GM12878 (cell line): ENCODE results near the gene CTBS. TPM values are rescaled to one million over a fixed set of nuclear protein-coding genes. Genes with fewer than 3 reads are reported as not detected.

Experiments used
- ATAC-seq: fragments of 200-7000 bp; cut with Tn5 transposase; 3 replicates; pipeline ENCODE4 v1.9.1; 2020; ENCODE audit warnings: mild to moderate bottlenecking, moderate library complexity
- BruUV-seq: library from RNA; stranded (reverse); fragments of 400-500 nt; replicated peaks from 2 replicates; lab custom pipeline; 2021; lab: Mats Ljungman, UMichigan
- CTCF ChIA-PET: fragments of 300-600 bp; sonication (Branson Sonifier 250); formaldehyde crosslinking; extraction: SDS; loops from one replicate; lab custom pipeline; 2021; ENCODE audit warnings: inconsistent platforms; lab: Yijun Ruan, JAX
- POLR2A ChIA-PET: fragments of 350-600 bp; formaldehyde crosslinking; extraction: SDS; loops from one replicate; lab custom pipeline; 2021; ENCODE audit warnings: inconsistent platforms; lab: Charles Lee
- RAD21 ChIA-PET: fragments of 300-600 bp; sonication (Branson Sonifier 250); formaldehyde crosslinking; loops from one replicate; lab custom pipeline; 2023; ENCODE audit warnings: antibody characterized with exemption; ENCODE audit not compliant: unreplicated experiment; lab: Charles Lee
- SMC1A ChIA-PET: fragments of 300-600 bp; sonication (Branson Sonifier 250); formaldehyde crosslinking; loops from one replicate; lab custom pipeline; 2023; ENCODE audit not compliant: unreplicated experiment, uncharacterized antibody; lab: Charles Lee
- DNase-seq: peaks from one replicate; pipeline ENCODE4 v3.0.0-alpha.2; 2011; ENCODE audit warnings: low read depth, low spot score
- FAIRE-seq: peaks from 3 replicates; lab custom pipeline; 2011; peaks lifted over from hg19 to GRCh38; lab: Jason Lieb, UNC
- H2AFZ ChIP-seq: 2 replicates; pipeline ENCODE4 v1.6.0; 2011; ENCODE audit warnings: low read depth, low read length, control low read depth; ENCODE audit not compliant: control insufficient read depth
- H3K27ac ChIP-seq: 2 replicates; pipeline ENCODE4 v1.5.1; 2011; ENCODE audit warnings: control low read depth; ENCODE audit not compliant: control insufficient read depth, insufficient read depth
- H3K27me3 ChIP-seq, 2 experiments: replicated peaks in 1 of 2; 2 replicates each; pipeline versions ENCODE4 v1.6.0 to v1.6.1; 2011; ENCODE audit warnings: low read length in 1 of 2; ENCODE audit not compliant: control insufficient read depth in 2 of 2, insufficient read depth in 2 of 2
- H3K36me3 ChIP-seq, 2 experiments: 2 replicates each; pipeline ENCODE4 v1.5.1; 2011; ENCODE audit warnings: low read length in 1 of 2; ENCODE audit not compliant: control insufficient read depth in 2 of 2, insufficient read depth in 2 of 2
- H3K4me1 ChIP-seq: 2 replicates; pipeline ENCODE4 v1.6.1; 2011; ENCODE audit warnings: mild to moderate bottlenecking, low read length, moderate library complexity, mixed read lengths; ENCODE audit not compliant: control insufficient read depth, insufficient read depth
- H3K4me2 ChIP-seq: 2 replicates; pipeline ENCODE4 v1.6.0; 2011; ENCODE audit warnings: control low read depth; ENCODE audit not compliant: control insufficient read depth, insufficient read depth
- H3K4me3 ChIP-seq: fragments of 200-600 bp; sonication (generic); 2 replicates; pipeline ENCODE4 v1.5.1; 2016
- H3K79me2 ChIP-seq: 2 replicates; pipeline ENCODE4 v1.6.0; 2011; ENCODE audit warnings: low read length; ENCODE audit not compliant: control insufficient read depth, insufficient read depth
- H3K9ac ChIP-seq: 2 replicates; pipeline ENCODE4 v1.8.0; 2011; ENCODE audit warnings: low read length, control low read depth, mixed read lengths; ENCODE audit not compliant: control insufficient read depth, insufficient read depth
- H3K9me3 ChIP-seq: replicated peaks from 3 replicates; pipeline ENCODE4 v1.5.1; 2011; ENCODE audit warnings: mild to moderate bottlenecking, low read length; ENCODE audit not compliant: control insufficient read depth, insufficient read depth
- H4K20me1 ChIP-seq: 2 replicates; pipeline ENCODE4 v1.6.0; 2011; ENCODE audit not compliant: control insufficient read depth, insufficient read depth
- CEBPB ChIP-seq, 2 experiments: fragments of 150-350 bp in 1 of 2; IDR thresholded peaks; 2 replicates each; pipeline ENCODE4 v1.6.1; 2012 to 2014; ENCODE audit warnings: low read depth in 2 of 2, low read length in 2 of 2, borderline replicate concordance in 1 of 2, inconsistent platforms in 1 of 2
- CHD1 ChIP-seq: IDR thresholded peaks from 2 replicates; pipeline ENCODE4 v1.6.1; 2012; ENCODE audit warnings: low read depth, low read length, improper control_type of control experiment
- ESRRA ChIP-seq: IDR thresholded peaks from 2 replicates; pipeline ENCODE4 v1.6.1; 2012; ENCODE audit warnings: mild to moderate bottlenecking, low read length, improper control_type of control experiment
- EZH2 ChIP-seq: IDR thresholded peaks from 2 replicates; pipeline ENCODE4 v1.6.1; 2012; ENCODE audit warnings: low read depth, mild to moderate bottlenecking, control low read depth, inconsistent platforms, low read length, borderline replicate concordance; ENCODE audit not compliant: control insufficient read depth
- HCFC1 ChIP-seq: fragments of 150-350 bp; IDR thresholded peaks from 2 replicates; pipeline ENCODE4 v1.6.1; 2014; ENCODE audit warnings: low read length
- MXI1 ChIP-seq: fragments of 150-350 bp; IDR thresholded peaks from 2 replicates; pipeline ENCODE4 v1.6.1; 2011; ENCODE audit warnings: low read depth, mild to moderate bottlenecking, inconsistent platforms, low read length, improper control_type of control experiment
- NR2C1 ChIP-seq: fragments of 450-650 bp; IDR thresholded peaks from 2 replicates; pipeline ENCODE4 v1.6.1; 2017; ENCODE audit warnings: antibody characterized with exemption, mild to moderate bottlenecking, moderate library complexity
- NR2F1 ChIP-seq: fragments of 450-650 bp; conservative IDR thresholded peaks from 2 replicates; pipeline ENCODE4 v1.6.1; 2017; ENCODE audit warnings: mild to moderate bottlenecking
- POLR2A ChIP-seq: IDR thresholded peaks from 2 replicates; pipeline ENCODE4 v1.6.1; 2011; ENCODE audit warnings: low read depth, mild to moderate bottlenecking, low read length
- POU2F2 ChIP-seq: IDR thresholded peaks from 3 replicates; pipeline ENCODE4 v1.6.1; 2011; ENCODE audit warnings: low read depth, mild to moderate bottlenecking, low read length, borderline replicate concordance
- RB1 ChIP-seq: fragments of 450-650 bp; formaldehyde crosslinking; IDR thresholded peaks from 2 replicates; pipeline ENCODE4 v1.6.1; 2017; ENCODE audit warnings: mild to moderate bottlenecking, borderline replicate concordance
- SRF ChIP-seq, 2 experiments: IDR thresholded peaks; 2 replicates each; pipeline ENCODE4 v1.6.1; 2011; ENCODE audit warnings: low read depth in 2 of 2, low read length in 2 of 2, mild to moderate bottlenecking in 1 of 2, moderate library complexity in 1 of 2
- SUPT20H ChIP-seq: IDR thresholded peaks from 2 replicates; pipeline ENCODE4 v1.6.1; 2011; ENCODE audit warnings: low read depth, mild to moderate bottlenecking, low read length, moderate library complexity, borderline replicate concordance; ENCODE audit not compliant: control insufficient read depth
- TCF12 ChIP-seq: IDR thresholded peaks from 2 replicates; pipeline ENCODE4 v1.6.1; 2011; ENCODE audit warnings: low read depth, mild to moderate bottlenecking, low read length
- USF2 ChIP-seq: IDR thresholded peaks from 2 replicates; pipeline ENCODE4 v1.6.1; 2011; ENCODE audit warnings: low read depth, low read length, improper control_type of control experiment, borderline replicate concordance
- ZNF207 ChIP-seq: fragments of 450-650 bp; IDR thresholded peaks from 2 replicates; pipeline ENCODE4 v1.6.1; 2014; ENCODE audit warnings: antibody characterized with exemption, mild to moderate bottlenecking, borderline replicate concordance
- WGBS: methylation state at CpG from one replicate; pipeline ENCODE4 v1.1.6; 2016; ENCODE audit warnings: low lambda C conversion rate; ENCODE audit not compliant: insufficient replicate concordance, insufficient coverage; ENCODE audit errors: missing lambda C conversion rate; 5-methylcytosine and 5-hydroxymethylcytosine counted together
- in situ Hi-C: fragments of 300-500 bp; cut with MboI; formaldehyde crosslinking; loops from 9 replicates; pipeline ENCODE4 v1.14.3; 2018; ENCODE audit warnings: mixed read lengths
- intact Hi-C: fragments of 100-400 bp; cut with micrococcal nuclease; formaldehyde crosslinking; loops from one replicate; pipeline ENCODE4 v1.14.2; 2022; ENCODE audit not compliant: unreplicated experiment
- polyA plus RNA-seq, 11 experiments: library from polyadenylated mRNA; depleted of rRNA in 4 of 11; unstranded in 6 of 11; stranded (reverse) in 5 of 11; fragments of >200 nt; fragmentation: Nextera tagmentation in 4 of 11; fragmentation: Illumina TruSeq in 1 of 11; extraction: Ambion mirVana in 4 of 11; extraction: Trizol in 1 of 11; gene quantifications; 1 replicate in 1 of 11; 2 replicates in 10 of 11; pipeline versions ENCODE4 v1.2.1 to v1.2.3, GENCODE V29; 2011 to 2016; ENCODE audit warnings: inconsistent platforms in 2 of 11, missing spikeins in 2 of 11, low read depth in 1 of 11
- total RNA-seq, 4 experiments: library from RNA; depleted of rRNA in 3 of 4; stranded (reverse); fragments of >200 nt in 3 of 4; fragmentation: Illumina TruSeq in 1 of 4; extraction: Trizol in 1 of 4; gene quantifications; 2 replicates each; pipeline versions ENCODE4 v1.2.1 to v1.2.3, GENCODE V29; 2013 to 2021
- TF ChIP-seq, protein P1 (sequence below): fragments of 450-650 bp; IDR thresholded peaks from 2 replicates; pipeline ENCODE4 v1.6.1; 2016; ENCODE audit warnings: mild to moderate bottlenecking
- TF ChIP-seq, protein P2 (sequence below): fragments of 450-650 bp; conservative IDR thresholded peaks from 2 replicates; pipeline ENCODE4 v1.6.1; 2017; ENCODE audit warnings: mild to moderate bottlenecking, moderate library complexity

The CTBS gene
- total and polyA plus RNA-seq, 10 of the 15 experiments (the other 5 are each of a cell fraction or from before 2014, with no cell fraction given): 4.3 to 21.2 (median 12.3) TPM

GRCh38 chr1:84584126-84584525, 9.9 kb upstream of the CTBS start:
- no peak overlapping the region for H3K9ac ChIP-seq
- CTCF ChIA-PET: no interaction called here
- BruUV-seq: no TSS peak
- no peak for TF ChIP-seq RB1
- TF ChIP-seq, protein P1, sequence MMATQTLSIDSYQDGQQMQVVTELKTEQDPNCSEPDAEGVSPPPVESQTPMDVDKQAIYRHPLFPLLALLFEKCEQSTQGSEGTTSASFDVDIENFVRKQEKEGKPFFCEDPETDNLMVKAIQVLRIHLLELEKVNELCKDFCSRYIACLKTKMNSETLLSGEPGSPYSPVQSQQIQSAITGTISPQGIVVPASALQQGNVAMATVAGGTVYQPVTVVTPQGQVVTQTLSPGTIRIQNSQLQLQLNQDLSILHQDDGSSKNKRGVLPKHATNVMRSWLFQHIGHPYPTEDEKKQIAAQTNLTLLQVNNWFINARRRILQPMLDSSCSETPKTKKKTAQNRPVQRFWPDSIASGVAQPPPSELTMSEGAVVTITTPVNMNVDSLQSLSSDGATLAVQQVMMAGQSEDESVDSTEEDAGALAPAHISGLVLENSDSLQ: no peak
- TF ChIP-seq SRF (IDR thresholded peaks at IDR 0.05; ENCODE audit: low read depth in 2 of 2, low read length in 2 of 2): no peak
- TF ChIP-seq MXI1: no peak
- TF ChIP-seq ESRRA: no peak
- TF ChIP-seq CHD1: no peak
- no peak for TF ChIP-seq NR2C1
- no peak for TF ChIP-seq TCF12
- no peak for TF ChIP-seq NR2F1
- no peak for TF ChIP-seq USF2
- TF ChIP-seq CEBPB (IDR thresholded peaks at IDR 0.05; ENCODE audit: borderline replicate concordance in 1 of 2, low read depth in 2 of 2, low read length in 2 of 2): no peak
- TF ChIP-seq, protein P2, sequence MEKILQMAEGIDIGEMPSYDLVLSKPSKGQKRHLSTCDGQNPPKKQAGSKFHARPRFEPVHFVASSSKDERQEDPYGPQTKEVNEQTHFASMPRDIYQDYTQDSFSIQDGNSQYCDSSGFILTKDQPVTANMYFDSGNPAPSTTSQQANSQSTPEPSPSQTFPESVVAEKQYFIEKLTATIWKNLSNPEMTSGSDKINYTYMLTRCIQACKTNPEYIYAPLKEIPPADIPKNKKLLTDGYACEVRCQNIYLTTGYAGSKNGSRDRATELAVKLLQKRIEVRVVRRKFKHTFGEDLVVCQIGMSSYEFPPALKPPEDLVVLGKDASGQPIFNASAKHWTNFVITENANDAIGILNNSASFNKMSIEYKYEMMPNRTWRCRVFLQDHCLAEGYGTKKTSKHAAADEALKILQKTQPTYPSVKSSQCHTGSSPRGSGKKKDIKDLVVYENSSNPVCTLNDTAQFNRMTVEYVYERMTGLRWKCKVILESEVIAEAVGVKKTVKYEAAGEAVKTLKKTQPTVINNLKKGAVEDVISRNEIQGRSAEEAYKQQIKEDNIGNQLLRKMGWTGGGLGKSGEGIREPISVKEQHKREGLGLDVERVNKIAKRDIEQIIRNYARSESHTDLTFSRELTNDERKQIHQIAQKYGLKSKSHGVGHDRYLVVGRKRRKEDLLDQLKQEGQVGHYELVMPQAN: no peak
- TF ChIP-seq HCFC1: no peak
- TF ChIP-seq POLR2A: no peak
- no peak for TF ChIP-seq EZH2
- TF ChIP-seq SUPT20H: no peak
- TF ChIP-seq POU2F2: no peak
- TF ChIP-seq ZNF207: no peak
- SMC1A ChIA-PET: interaction anchor here (0.7 to 1.4 kb wide), 3 partner anchors 10 to 14 kb away, joined by 3 to 4 read pairs (median 3); no protein-coding TSS in a partner anchor
- DNase-seq (no peak), ATAC-seq (no peak), FAIRE-seq (no peak)
- no peaks in the 10 kb centered on the region for H4K20me1 ChIP-seq
- in situ Hi-C loops (no loop called here), intact Hi-C loops (no loop called here)
- H3K27me3 ChIP-seq: no peaks in the 10 kb centered on the region
- H3K36me3 ChIP-seq: no peaks in the 10 kb centered on the region
- H3K4me2 ChIP-seq: no peak overlapping the region
- no peak overlapping the region for H3K27ac ChIP-seq
- no peak overlapping the region for H3K4me3 ChIP-seq
- H3K79me2 ChIP-seq: no peaks in the 10 kb centered on the region
- 14% methylated on average over 2 of the region's 2 CpGs for WGBS
- H2AFZ ChIP-seq: no peak overlapping the region
- H3K9me3 ChIP-seq: peaks cover 2% of the 10 kb centered on the region; the same call in 2 of the 3 replicates
- peaks cover 3% of the 10 kb centered on the region for H3K4me1 ChIP-seq
- RAD21 ChIA-PET: no interaction called here
- POLR2A ChIA-PET: interaction anchor here (0.5 kb wide), 1 partner anchor 9 kb away, joined by 3 read pairs; no protein-coding TSS in a partner anchor
